ENCODE measurements around the gene ZNF738. TPM values are rescaled to one million over a fixed set of nuclear protein-coding genes. Genes with fewer than 3 reads are reported as not detected.
"Not testable (repeated sequence)": the region's sequence is repeated elsewhere in the genome, so short reads cannot be mapped to it uniquely, and the experiment has no call there.

The ZNF738 gene
- 2.9 and 6.4 TPM in 2 replicates for total RNA-seq (ENCODE audit: low replicate concordance)

- DNase-seq (ENCODE audit: low read depth): peak; percentile 95
- H3K4me3 ChIP-seq (ENCODE audit: low read depth, low read length): peak within 1 kb of the TSS; percentile 89
- TF ChIP-seq, protein P1, sequence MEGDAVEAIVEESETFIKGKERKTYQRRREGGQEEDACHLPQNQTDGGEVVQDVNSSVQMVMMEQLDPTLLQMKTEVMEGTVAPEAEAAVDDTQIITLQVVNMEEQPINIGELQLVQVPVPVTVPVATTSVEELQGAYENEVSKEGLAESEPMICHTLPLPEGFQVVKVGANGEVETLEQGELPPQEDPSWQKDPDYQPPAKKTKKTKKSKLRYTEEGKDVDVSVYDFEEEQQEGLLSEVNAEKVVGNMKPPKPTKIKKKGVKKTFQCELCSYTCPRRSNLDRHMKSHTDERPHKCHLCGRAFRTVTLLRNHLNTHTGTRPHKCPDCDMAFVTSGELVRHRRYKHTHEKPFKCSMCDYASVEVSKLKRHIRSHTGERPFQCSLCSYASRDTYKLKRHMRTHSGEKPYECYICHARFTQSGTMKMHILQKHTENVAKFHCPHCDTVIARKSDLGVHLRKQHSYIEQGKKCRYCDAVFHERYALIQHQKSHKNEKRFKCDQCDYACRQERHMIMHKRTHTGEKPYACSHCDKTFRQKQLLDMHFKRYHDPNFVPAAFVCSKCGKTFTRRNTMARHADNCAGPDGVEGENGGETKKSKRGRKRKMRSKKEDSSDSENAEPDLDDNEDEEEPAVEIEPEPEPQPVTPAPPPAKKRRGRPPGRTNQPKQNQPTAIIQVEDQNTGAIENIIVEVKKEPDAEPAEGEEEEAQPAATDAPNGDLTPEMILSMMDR (IDR thresholded peaks at IDR 0.05; ENCODE audit: insufficient read depth, low read length): no peak
Observed at GRCh38 chr19:21358768-21359451, at the start of gene ZNF738. Gene ZNF738 (plus strand): TSS chr19:21359000. CDS start chr19:21359141, 141 bp downstream.

GRCh38 chr19:21312807-21313206 lies 46.0 kb upstream of the ZNF738 start:
- not testable (repeated sequence) for DNase-seq (ENCODE audit: low read depth); H3K4me3 ChIP-seq (ENCODE audit: low read depth, low read length)

DNA sequence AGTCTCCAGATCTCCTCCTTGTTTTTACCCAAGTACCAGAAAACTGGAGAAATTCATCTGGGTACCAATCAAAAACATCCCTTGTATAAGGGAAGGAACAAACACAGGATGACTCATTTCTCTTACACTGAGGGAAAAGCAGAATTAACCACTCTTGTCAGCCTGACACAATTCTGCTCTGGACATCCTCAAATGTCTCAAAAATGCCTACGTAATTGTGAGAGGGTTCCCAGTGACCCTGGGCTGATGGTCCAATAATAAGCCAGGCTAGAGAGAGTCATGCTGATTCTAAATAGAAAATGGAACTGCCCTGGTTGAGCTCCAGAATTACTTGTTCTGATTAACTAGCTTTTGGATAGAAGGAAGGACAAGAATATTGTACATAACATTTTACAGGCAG lies 44.1 kb upstream of the ZNF738 start:
- TF ChIP-seq, protein P1 (IDR thresholded peaks at IDR 0.05; ENCODE audit: insufficient read depth, low read length): no peak
- DNase-seq (ENCODE audit: low read depth): peak; percentile 38
- H3K4me3 ChIP-seq (ENCODE audit: low read depth, low read length): no peak overlapping the region

DNA sequence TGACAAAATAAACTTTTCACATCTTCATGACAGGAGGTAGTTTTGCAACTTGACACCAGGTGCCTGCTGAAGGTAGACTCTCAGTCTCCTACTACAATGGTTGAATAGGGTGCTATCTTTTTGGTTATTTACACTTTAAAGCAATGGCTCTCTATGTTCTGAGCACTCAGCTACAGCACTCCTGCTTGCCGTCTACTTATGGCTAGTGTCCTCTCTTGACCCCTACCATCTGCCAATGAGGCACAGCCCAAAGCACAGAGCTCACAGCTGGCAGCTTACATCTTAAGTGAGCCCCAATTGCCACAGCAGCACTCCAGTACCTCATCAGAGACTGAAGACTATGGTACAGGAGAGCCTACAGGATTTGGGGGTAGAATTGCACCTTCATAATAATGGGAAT lies 41.0 kb upstream of the ZNF738 start:
- no peak for DNase-seq (ENCODE audit: low read depth)
- H3K4me3 ChIP-seq (ENCODE audit: low read depth, low read length): no peak overlapping the region
- TF ChIP-seq, protein P1 (IDR thresholded peaks at IDR 0.05; ENCODE audit: insufficient read depth, low read length): no peak

- TF ChIP-seq, protein P1 (IDR thresholded peaks at IDR 0.05; ENCODE audit: insufficient read depth, low read length): no peak
- no peak overlapping the region for H3K4me3 ChIP-seq (ENCODE audit: low read depth, low read length)
- no peak for DNase-seq (ENCODE audit: low read depth)
Observed at GRCh38 chr19:21321134-21321533, 37.7 kb upstream of the ZNF738 start.

DNA sequence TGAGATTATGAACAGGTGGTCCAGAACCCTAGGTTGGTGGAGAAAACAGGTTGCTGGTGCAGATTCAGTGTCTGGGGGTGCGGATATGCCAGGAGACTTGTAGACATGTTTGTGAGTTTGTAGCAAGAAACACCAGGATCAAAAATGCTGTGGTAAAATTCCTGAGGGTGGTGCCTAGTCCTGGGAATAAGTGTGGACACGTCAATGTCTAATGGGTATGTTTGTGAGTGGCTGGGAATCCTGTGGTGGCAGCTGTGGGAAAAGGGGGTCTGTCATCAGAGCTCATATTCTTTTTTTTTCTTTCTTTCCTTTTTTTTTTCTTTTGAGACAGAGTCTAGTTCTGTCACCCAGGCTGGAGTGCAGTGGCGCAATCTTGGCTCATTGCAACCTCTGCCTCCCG lies 36.8 kb upstream of the ZNF738 start:
- TF ChIP-seq, protein P1 (IDR thresholded peaks at IDR 0.05; ENCODE audit: insufficient read depth, low read length): no peak
- peak; percentile 14 for DNase-seq (ENCODE audit: low read depth)
- H3K4me3 ChIP-seq (ENCODE audit: low read depth, low read length): no peak overlapping the region

DNA sequence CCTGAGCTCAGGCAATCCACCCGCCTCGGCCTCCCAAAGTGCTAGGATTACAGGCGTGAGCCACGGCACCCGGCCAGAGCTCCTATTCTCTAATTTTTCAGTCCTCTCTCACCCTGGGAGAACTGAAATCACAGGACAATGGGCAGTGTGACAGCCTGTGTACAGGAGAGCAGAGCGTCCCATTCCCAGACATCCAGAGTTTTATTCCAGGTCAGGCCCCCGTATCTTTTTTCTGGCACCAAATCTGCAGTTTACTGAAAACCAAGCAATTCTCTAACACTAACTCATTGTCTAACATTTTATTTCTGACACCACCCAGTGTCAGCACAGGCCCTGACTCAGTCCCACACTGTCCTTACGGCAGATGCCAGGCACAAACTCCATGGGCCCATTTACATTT lies 36.3 kb upstream of the ZNF738 start:
- H3K4me3 ChIP-seq (ENCODE audit: low read depth, low read length): no peak overlapping the region
- TF ChIP-seq, protein P1 (IDR thresholded peaks at IDR 0.05; ENCODE audit: insufficient read depth, low read length): no peak
- peak; percentile 31 for DNase-seq (ENCODE audit: low read depth)
